Measurements from ENCODE around the gene MMEL1. TPM values are rescaled to one million over a fixed set of nuclear protein-coding genes. Genes with fewer than 3 reads are reported as not detected.

Gene MMEL1
- total RNA-seq, 1 donor from 2014 or later, result 0.62 TPM

DNA sequence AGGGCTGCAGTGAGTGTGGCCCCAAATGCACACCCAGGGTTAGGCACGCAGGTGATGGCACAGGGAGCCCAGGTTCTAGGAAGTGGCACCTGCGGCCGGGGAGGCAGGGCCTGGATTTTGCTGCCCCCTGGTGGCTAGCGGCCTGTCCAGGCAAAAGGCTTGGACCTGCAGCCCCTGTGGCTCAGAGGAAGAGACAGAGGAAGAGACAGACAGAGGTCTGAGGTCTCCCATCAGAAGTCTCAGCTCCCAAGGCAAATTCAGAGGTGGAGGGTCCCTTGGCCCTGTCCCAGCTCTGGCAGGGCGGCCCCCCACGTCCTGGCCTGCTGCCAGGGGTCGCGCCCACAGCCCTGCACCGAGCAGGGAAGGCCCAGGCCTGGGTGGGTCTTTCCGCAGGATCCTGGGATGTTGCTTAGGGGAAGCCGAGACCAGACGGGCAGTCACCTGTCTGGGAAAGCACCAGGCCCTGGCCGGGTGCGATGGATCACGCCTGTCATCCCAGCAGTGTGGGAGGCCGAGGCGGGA is 84.7 kb downstream of the MMEL1 start:
- no peak overlapping the region for H3K4me3 Mint-ChIP-seq (ENCODE audit: unreplicated experiment)
- no peak for DNase-seq (ENCODE audit: low spot score)

GRCh38 chr1:2547210-2548067 is 85.4 kb downstream of the MMEL1 start:
- no peak for DNase-seq (ENCODE audit: low spot score)
- Mint-ChIP-seq H3K27ac (ENCODE audit: unreplicated experiment) (no peak overlapping the region), H3K4me3 (ENCODE audit: unreplicated experiment) (peak overlapping the region; percentile 63), H3K4me1 (ENCODE audit: low read depth) (peaks cover 6% of the 10 kb centered on the region), H3K27me3 (ENCODE audit: low read depth) (no peaks in the 10 kb centered on the region), H3K9me3 (ENCODE audit: low read depth) (no peaks in the 10 kb centered on the region), H3K36me3 (ENCODE audit: low read depth) (no peaks in the 10 kb centered on the region)
- TF ChIP-seq, protein P1, sequence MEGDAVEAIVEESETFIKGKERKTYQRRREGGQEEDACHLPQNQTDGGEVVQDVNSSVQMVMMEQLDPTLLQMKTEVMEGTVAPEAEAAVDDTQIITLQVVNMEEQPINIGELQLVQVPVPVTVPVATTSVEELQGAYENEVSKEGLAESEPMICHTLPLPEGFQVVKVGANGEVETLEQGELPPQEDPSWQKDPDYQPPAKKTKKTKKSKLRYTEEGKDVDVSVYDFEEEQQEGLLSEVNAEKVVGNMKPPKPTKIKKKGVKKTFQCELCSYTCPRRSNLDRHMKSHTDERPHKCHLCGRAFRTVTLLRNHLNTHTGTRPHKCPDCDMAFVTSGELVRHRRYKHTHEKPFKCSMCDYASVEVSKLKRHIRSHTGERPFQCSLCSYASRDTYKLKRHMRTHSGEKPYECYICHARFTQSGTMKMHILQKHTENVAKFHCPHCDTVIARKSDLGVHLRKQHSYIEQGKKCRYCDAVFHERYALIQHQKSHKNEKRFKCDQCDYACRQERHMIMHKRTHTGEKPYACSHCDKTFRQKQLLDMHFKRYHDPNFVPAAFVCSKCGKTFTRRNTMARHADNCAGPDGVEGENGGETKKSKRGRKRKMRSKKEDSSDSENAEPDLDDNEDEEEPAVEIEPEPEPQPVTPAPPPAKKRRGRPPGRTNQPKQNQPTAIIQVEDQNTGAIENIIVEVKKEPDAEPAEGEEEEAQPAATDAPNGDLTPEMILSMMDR (IDR thresholded peaks at IDR 0.05), result no peak

More for the DNA sequence above, 84.7 kb downstream of the MMEL1 start:
- no peaks in the 10 kb centered on the region for H3K27me3 Mint-ChIP-seq (ENCODE audit: low read depth)
- H3K27ac Mint-ChIP-seq (ENCODE audit: unreplicated experiment), result no peak overlapping the region
- no peaks in the 10 kb centered on the region for H3K36me3 Mint-ChIP-seq (ENCODE audit: low read depth)
- TF ChIP-seq, protein P1 (IDR thresholded peaks at IDR 0.05), result peak; percentile 95
- no peaks in the 10 kb centered on the region for H3K9me3 Mint-ChIP-seq (ENCODE audit: low read depth)
- H3K4me1 Mint-ChIP-seq (ENCODE audit: low read depth), result peaks cover 6% of the 10 kb centered on the region

- DNase-seq (ENCODE audit: low spot score), result no peak
- Mint-ChIP-seq H3K4me3 (ENCODE audit: unreplicated experiment) (peak overlapping the region; percentile 63), H3K27me3 (ENCODE audit: low read depth) (no peaks in the 10 kb centered on the region), H3K4me1 (ENCODE audit: low read depth) (peaks cover 6% of the 10 kb centered on the region), H3K27ac (ENCODE audit: unreplicated experiment) (no peak overlapping the region), H3K36me3 (ENCODE audit: low read depth) (no peaks in the 10 kb centered on the region), H3K9me3 (ENCODE audit: low read depth) (no peaks in the 10 kb centered on the region)
- TF ChIP-seq, protein P1 (IDR thresholded peaks at IDR 0.05), result peak; percentile 38
Observed at GRCh38 chr1:2546515-2547209, 86.2 kb downstream of the MMEL1 start.

- no peak for DNase-seq (ENCODE audit: low spot score)
- H3K4me3 Mint-ChIP-seq (ENCODE audit: unreplicated experiment), result no peak overlapping the region
- H3K27ac Mint-ChIP-seq (ENCODE audit: unreplicated experiment), result peak overlapping the region; percentile 12
- TF ChIP-seq, protein P1 (IDR thresholded peaks at IDR 0.05), result no peak
- H3K9me3 Mint-ChIP-seq (ENCODE audit: low read depth), result no peaks in the 10 kb centered on the region
- H3K36me3 Mint-ChIP-seq (ENCODE audit: low read depth), result no peaks in the 10 kb centered on the region
- H3K27me3 Mint-ChIP-seq (ENCODE audit: low read depth), result no peaks in the 10 kb centered on the region
- peaks cover 6% of the 10 kb centered on the region for H3K4me1 Mint-ChIP-seq (ENCODE audit: low read depth)
Observed at GRCh38 chr1:2545754-2546514, 86.9 kb downstream of the MMEL1 start.

Measured in chondrocyte (in vitro differentiated cells).